ENCODE measurements around the gene RNF141.
A peak's percentile ranks its signal among the peaks of the same experiment; 100 is the strongest.

RNF141 gene

GRCh38 chr11:10528121-10528520, 12.9 kb downstream of the RNF141 start:
- TF ChIP-seq, protein P1, sequence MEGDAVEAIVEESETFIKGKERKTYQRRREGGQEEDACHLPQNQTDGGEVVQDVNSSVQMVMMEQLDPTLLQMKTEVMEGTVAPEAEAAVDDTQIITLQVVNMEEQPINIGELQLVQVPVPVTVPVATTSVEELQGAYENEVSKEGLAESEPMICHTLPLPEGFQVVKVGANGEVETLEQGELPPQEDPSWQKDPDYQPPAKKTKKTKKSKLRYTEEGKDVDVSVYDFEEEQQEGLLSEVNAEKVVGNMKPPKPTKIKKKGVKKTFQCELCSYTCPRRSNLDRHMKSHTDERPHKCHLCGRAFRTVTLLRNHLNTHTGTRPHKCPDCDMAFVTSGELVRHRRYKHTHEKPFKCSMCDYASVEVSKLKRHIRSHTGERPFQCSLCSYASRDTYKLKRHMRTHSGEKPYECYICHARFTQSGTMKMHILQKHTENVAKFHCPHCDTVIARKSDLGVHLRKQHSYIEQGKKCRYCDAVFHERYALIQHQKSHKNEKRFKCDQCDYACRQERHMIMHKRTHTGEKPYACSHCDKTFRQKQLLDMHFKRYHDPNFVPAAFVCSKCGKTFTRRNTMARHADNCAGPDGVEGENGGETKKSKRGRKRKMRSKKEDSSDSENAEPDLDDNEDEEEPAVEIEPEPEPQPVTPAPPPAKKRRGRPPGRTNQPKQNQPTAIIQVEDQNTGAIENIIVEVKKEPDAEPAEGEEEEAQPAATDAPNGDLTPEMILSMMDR (conservative IDR thresholded peaks at IDR 0.05; ENCODE audit: low read depth, low read length): no peak
- no peak overlapping the region for H3K4me3 ChIP-seq (ENCODE audit: low read depth, low read length)
- DNase-seq (ENCODE audit: low read depth): peak; percentile 66

DNA sequence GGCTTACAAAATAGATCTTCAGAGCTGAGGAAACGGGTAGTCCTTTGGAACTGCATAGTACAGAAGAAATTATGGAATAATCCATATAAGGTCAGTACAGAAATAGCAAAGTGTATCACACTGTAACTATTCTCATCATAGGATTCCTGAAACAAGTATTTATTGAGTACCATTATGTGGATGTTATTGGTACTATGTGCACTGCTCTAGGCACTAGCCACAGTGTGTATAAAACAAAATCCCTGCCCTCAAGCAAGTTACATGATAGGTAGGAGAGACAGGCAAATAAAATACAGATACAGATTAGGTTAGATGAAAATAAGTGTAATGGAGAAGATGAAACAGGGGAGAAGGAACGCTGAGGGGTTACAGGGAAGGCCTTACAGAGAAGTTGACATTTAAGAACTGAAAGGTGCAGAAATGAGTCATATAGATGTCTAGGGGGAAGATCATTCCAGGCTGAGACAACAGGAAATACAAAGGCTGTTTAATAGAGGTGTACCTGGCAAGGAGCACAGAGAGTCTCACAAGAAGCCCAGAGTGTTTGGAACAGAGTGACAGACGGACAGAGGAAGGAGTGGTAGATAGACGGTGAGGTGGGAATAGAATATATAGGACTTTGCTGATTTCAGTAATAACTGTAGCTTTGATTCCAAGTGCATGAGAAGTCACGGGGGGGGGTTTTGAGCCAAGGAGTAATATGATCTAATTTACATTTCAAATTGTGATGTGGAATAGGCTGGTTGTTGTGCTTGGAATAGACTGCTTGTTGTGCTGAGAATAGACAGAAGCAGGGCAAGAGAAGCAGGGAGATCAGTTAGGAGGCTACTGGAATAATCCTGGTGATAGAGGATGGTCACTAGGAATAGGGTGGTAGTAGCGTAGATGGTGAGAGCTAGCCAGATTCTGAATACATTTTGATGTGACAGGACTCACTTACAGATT, 13.7 kb downstream of the RNF141 start:
- no peak overlapping the region for H3K4me3 ChIP-seq (ENCODE audit: low read depth, low read length)
- TF ChIP-seq, protein P1 (conservative IDR thresholded peaks at IDR 0.05; ENCODE audit: low read depth, low read length): no peak
- DNase-seq (ENCODE audit: low read depth): peak; percentile 58

GRCh38 chr11:10524471-10524870, 16.5 kb downstream of the RNF141 start:
- no peak for DNase-seq (ENCODE audit: low read depth)
- TF ChIP-seq, protein P1 (conservative IDR thresholded peaks at IDR 0.05; ENCODE audit: low read depth, low read length): no peak
- H3K4me3 ChIP-seq (ENCODE audit: low read depth, low read length): no peak overlapping the region

DNA sequence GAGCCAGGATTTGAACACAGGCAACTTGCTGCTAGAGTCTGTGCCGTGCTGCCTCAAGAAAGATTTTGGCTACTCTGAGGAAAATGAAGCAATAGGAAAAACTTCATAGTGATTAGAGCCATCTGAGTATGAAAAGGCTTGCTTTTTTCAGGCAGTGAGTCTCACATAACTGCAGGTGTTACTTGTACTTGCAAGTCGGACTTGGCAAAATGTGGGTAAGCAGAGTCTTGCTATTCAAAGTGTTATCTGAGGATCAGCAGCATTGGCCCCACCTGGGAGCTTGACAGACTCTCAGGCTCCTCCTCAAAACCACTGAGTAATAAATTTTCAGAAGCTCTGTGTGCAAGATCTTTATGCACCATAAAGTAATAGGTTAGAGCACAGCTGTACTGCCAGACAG, 18.1 kb downstream of the RNF141 start:
- DNase-seq (ENCODE audit: low read depth): no peak
- TF ChIP-seq, protein P1 (conservative IDR thresholded peaks at IDR 0.05; ENCODE audit: low read depth, low read length): no peak
- no peak overlapping the region for H3K4me3 ChIP-seq (ENCODE audit: low read depth, low read length)

- DNase-seq (ENCODE audit: low read depth): no peak
- TF ChIP-seq, protein P1 (conservative IDR thresholded peaks at IDR 0.05; ENCODE audit: low read depth, low read length): no peak
- H3K4me3 ChIP-seq (ENCODE audit: low read depth, low read length): no peak overlapping the region
Observed at GRCh38 chr11:10522276-10522675, 18.7 kb downstream of the RNF141 start.

GRCh38 chr11:10520562-10520961, 20.4 kb downstream of the RNF141 start:
- DNase-seq (ENCODE audit: low read depth): peak; percentile 22
- TF ChIP-seq, protein P1 (conservative IDR thresholded peaks at IDR 0.05; ENCODE audit: low read depth, low read length): no peak
- H3K4me3 ChIP-seq (ENCODE audit: low read depth, low read length): no peak overlapping the region

GRCh38 chr11:10519630-10520029, 21.4 kb downstream of the RNF141 start:
- DNase-seq (ENCODE audit: low read depth): no peak
- H3K4me3 ChIP-seq (ENCODE audit: low read depth, low read length): no peak overlapping the region
- TF ChIP-seq, protein P1 (conservative IDR thresholded peaks at IDR 0.05; ENCODE audit: low read depth, low read length): no peak

Measured in choroid plexus epithelial cell (primary cell).